GM12864 (cell line): ENCODE data around the gene ARL4C.
"Not testable (repeated sequence)": the region's sequence is repeated elsewhere in the genome, so short reads cannot be mapped to it uniquely, and the experiment has no call there.

Experiments
- DNase-seq: peaks from one replicate; pipeline ENCODE4 v3.0.0-alpha.2; 2011; ENCODE audit warnings: low read depth
- H3K4me3 ChIP-seq: 2 replicates; pipeline ENCODE4 v1.5.1; 2011; ENCODE audit warnings: mild to moderate bottlenecking, low read depth, low read length, control low read depth
- CTCF ChIP-seq: IDR thresholded peaks from 2 replicates; pipeline ENCODE4 v1.5.1; 2011; ENCODE audit warnings: low read depth, mild to moderate bottlenecking, moderate library complexity, low read length, control low read depth, inconsistent platforms; ENCODE audit errors: missing control alignments

The ARL4C gene

GRCh38 chr2:234464291-234464645 is 32.6 kb downstream of the ARL4C start:
- no peak for DNase-seq
- TF ChIP-seq CTCF, result no peak
- no peak overlapping the region for H3K4me3 ChIP-seq

DNA sequence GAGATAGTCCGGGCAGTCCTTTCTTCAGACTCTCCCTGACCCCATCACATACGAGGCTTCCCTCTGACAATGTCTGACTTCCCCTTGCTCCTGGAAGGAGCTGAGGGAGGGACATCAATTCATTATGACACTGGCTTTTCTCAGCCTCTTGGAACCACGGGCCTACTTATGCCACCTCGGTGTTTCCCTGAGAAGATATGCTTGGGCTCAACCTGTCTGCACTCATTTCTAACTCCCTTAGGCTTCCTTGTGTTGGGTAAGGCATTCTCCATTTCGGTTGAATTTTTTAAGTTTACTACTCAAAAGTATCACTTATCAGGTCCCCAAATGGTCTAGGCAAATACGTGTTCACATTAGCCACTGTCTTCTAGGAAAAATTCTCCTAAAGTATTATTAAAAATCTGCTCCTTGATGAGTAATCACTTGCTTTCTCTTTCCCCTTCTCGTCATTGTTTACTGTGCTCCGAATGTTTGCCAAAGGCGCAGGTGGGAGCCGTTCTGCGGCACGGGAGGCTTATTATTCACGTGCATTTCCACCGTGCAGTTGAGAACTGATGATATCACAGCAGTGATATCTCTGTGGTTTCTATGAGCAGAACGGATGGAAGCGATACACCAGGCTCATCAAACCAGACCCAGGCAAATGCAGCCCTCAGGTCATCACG is 33.1 kb downstream of the ARL4C start:
- TF ChIP-seq CTCF, result no peak
- H3K4me3 ChIP-seq, result no peak overlapping the region
- DNase-seq, result no peak

- no peak overlapping the region for H3K4me3 ChIP-seq
- DNase-seq, result no peak
- no peak for TF ChIP-seq CTCF
Measured at GRCh38 chr2:234462218-234462992, 34.5 kb downstream of the ARL4C start.

GRCh38 chr2:234459401-234460009 is 37.4 kb downstream of the ARL4C start:
- no peak for DNase-seq
- TF ChIP-seq CTCF, result no peak
- no peak overlapping the region for H3K4me3 ChIP-seq

DNA sequence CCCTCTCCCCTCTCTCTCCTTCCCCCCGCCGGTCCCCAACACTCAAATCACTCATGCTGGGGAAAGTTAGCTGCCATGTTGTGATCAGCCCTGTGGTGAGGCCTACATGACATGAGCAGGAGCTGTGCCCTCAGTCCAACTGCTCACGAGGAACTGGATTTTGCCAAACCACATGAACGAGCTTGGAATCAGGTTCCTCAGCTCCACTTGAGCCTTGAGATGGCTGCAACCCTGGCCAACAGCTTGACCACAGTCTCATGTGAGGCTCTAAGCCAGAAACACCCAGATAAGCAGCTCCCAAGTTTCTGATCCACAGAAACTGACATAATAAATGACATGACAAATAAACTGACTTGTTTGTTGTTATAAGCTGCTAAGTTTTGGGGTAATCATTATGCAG is 38.4 kb downstream of the ARL4C start:
- TF ChIP-seq CTCF, result no peak
- no peak overlapping the region for H3K4me3 ChIP-seq
- DNase-seq, result no peak

DNA sequence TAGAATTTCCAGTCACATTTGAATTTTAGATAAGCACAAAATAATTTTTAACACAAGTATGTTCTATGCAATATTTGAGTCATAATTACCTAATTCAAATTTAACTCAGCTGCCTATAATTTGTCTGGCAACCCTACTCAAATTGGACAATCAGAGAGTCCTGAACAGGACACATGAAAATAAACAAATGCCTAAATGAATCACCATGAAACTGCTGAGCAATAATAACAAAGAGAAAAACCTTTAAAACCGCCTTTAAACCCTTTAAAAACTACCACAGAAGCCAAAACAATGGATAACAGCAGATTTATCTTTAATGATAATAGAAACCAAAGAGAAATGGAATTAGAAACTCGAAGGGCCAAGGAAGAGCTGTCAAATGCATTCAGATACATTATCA is 39.5 kb downstream of the ARL4C start:
- no peak for DNase-seq
- H3K4me3 ChIP-seq, result no peak overlapping the region
- TF ChIP-seq CTCF, result no peak

DNA sequence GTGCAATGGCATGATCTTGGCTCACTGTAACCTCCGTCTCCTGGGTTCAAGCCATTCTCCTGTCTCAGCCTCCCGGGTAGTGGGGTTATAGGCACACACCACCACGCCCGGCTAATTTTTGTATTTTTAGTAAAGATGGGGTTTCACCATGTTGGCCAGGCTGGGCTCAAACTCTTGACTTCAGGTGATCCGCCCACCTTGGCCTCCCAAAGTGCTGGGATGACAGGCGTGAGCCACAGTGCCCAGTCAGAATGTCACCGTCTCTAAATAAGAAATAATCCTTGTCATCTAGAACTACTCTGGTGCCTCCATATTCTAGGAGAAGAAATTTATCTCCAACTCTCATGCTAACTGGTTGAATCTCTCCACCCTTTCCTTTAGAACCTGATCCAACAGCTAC is 41.6 kb downstream of the ARL4C start:
- not testable (repeated sequence) for DNase-seq, H3K4me3 ChIP-seq
